ENCODE data around the gene SUGCT. TPM values are rescaled to one million over a fixed set of nuclear protein-coding genes. Genes with fewer than 3 reads are reported as not detected.

Gene SUGCT
- total RNA-seq, 1 donor: 9.9 TPM

DNA sequence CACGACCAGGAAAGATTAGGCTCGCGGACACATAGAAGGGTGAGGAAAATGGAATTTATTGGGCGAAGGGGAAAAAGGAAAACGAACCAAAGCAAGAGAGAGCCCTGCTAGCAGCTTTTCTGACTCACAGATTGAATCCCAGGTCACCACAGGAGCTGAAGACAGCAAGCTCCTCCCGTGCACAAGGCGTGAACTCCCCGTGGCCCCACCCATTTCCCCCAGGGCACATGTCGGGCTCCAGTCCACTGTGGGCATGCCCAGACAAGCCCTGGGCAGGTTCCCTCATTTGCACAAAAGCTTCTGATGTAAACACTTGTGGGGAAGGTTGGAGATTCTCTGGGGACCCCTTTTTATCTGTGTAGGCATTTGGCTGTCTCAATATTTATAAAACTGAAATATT is 582.4 kb downstream of the SUGCT start:
- DNase-seq (ENCODE audit: low read depth): peak; percentile 89
- H3K4me3 ChIP-seq (ENCODE audit: low read depth, low read length): peak overlapping the region; percentile 38
- TF ChIP-seq, protein P1, sequence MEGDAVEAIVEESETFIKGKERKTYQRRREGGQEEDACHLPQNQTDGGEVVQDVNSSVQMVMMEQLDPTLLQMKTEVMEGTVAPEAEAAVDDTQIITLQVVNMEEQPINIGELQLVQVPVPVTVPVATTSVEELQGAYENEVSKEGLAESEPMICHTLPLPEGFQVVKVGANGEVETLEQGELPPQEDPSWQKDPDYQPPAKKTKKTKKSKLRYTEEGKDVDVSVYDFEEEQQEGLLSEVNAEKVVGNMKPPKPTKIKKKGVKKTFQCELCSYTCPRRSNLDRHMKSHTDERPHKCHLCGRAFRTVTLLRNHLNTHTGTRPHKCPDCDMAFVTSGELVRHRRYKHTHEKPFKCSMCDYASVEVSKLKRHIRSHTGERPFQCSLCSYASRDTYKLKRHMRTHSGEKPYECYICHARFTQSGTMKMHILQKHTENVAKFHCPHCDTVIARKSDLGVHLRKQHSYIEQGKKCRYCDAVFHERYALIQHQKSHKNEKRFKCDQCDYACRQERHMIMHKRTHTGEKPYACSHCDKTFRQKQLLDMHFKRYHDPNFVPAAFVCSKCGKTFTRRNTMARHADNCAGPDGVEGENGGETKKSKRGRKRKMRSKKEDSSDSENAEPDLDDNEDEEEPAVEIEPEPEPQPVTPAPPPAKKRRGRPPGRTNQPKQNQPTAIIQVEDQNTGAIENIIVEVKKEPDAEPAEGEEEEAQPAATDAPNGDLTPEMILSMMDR (IDR thresholded peaks at IDR 0.05; ENCODE audit: insufficient read depth, low read depth, low read length): no peak

DNA sequence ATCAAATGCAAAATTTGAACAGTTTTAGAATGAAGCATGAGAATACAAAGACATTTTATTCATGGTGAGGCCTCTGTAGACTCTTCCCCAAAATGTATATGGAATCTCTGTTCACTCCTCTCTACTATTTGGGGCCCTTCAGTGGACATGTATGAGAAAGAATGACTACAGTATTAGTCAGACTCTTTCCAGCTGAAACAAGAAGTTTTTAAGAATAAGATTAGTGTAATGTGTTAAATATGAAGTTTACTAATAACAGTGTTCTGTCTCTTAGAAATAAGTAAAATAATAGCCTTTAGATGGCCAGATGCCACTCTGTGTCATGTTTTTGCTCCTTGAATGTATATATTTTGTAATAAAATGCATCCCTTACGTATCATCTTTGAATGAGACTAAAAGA is 585.6 kb downstream of the SUGCT start:
- no peak overlapping the region for H3K4me3 ChIP-seq (ENCODE audit: low read depth, low read length)
- TF ChIP-seq, protein P1 (IDR thresholded peaks at IDR 0.05; ENCODE audit: insufficient read depth, low read depth, low read length): no peak
- no peak for DNase-seq (ENCODE audit: low read depth)

DNA sequence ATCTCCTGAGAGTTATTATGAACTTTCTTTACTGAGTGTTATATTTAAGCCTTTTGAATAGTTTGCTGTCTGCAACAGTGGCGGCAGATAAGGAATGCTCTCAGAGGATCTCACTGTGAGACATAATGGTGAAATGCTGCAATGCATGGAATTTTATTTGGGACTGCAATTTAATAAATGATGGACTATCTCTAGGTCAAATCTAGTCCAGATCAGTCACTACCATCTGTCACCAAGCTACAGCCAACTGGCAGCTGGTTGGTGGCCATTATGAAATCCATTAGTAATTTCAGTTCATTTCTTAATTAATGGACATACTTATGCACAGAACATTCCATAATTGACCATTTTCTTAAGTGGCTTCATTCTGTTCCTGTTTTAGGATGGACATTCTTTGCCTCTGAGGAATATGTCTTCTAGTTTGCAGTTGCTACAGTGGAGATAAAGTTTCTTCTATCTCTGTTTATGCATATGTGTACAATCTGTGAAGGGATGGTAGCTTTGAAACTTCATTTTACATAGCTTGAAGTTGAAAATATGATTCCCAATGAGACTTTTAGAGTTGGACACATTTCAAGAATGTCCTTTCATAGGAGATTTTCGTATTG is 586.6 kb downstream of the SUGCT start:
- TF ChIP-seq, protein P1 (IDR thresholded peaks at IDR 0.05; ENCODE audit: insufficient read depth, low read depth, low read length): no peak
- DNase-seq (ENCODE audit: low read depth): no peak
- no peak overlapping the region for H3K4me3 ChIP-seq (ENCODE audit: low read depth, low read length)

DNA sequence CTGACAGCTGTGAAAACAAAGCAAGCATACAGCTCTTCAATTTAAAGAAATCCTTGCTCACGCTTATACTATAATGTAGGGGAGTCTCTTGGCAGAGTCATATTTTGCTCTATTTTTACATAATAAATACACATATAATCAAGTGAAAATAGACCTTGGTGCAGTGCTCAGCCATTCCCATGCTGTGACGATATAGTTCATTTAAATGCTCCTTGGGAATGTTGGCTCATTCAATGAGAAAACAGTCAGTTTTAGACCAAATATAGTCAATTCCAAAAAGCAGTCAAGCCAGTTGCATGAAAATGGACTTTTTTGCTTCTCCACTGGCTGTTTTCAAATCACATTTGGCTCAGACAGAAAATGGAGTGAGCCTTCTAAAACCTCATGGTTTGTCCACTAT is 587.4 kb downstream of the SUGCT start:
- TF ChIP-seq, protein P1 (IDR thresholded peaks at IDR 0.05; ENCODE audit: insufficient read depth, low read depth, low read length): no peak
- no peak overlapping the region for H3K4me3 ChIP-seq (ENCODE audit: low read depth, low read length)
- DNase-seq (ENCODE audit: low read depth): no peak

DNA sequence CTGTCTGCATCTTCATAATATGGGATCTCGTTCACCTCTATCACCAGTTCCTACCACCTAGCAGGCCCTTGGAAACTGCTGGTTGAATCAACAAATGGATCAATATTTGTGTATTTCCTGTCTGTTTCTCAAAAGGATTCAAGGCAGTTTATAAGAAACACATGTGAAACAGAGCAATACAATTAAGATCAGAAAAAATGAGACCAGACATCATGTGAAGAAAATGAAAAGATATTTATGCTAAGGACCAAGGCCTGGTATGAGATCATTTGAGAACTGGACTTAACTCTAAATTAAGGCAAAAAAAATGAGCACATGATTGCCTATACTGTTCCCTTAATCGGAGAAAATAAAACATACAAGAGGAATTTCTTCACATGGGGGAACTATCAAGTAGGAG is 589.0 kb downstream of the SUGCT start:
- TF ChIP-seq, protein P1 (IDR thresholded peaks at IDR 0.05; ENCODE audit: insufficient read depth, low read depth, low read length): no peak
- no peak overlapping the region for H3K4me3 ChIP-seq (ENCODE audit: low read depth, low read length)
- DNase-seq (ENCODE audit: low read depth): no peak

DNA sequence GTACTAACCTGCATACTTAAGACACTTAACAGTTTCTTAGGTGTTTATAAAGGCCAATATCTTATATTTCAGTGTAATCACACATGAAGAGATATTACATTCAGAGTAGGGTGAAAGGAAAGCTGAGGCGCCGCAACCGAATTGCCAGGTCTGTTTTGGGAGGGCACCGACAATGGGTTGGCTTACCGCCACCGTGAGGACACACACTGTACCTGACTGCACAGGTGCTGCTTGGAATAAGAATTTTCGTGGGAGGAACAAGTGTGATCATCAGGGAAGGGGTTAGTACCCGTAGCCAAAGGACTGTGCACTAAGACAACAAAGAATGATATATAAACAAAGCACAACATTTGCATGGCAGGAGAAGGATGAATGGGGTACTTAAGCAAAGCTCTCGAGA is 591.8 kb downstream of the SUGCT start:
- DNase-seq (ENCODE audit: low read depth): no peak
- H3K4me3 ChIP-seq (ENCODE audit: low read depth, low read length): no peak overlapping the region
- TF ChIP-seq, protein P1 (IDR thresholded peaks at IDR 0.05; ENCODE audit: insufficient read depth, low read depth, low read length): no peak

DNA sequence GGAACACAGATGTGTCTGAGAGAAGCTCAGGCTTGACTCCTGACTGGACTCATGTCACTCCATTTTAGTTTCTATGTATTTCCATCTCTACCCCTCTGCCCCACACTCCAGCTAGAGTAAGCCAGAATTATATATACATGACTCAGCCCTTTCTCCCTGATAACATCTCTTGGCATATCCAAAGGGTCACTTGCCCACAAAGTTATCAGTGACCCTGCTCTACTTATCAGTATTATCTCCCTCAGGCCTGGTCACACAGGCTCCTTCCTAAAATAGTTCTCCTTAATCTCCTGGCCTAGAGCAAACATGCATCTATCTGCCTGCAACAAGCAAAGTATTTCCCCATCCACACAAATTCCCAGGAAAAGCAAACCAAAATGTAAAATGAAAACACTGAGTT is 598.3 kb downstream of the SUGCT start:
- TF ChIP-seq, protein P1 (IDR thresholded peaks at IDR 0.05; ENCODE audit: insufficient read depth, low read depth, low read length): no peak
- peak; percentile 45 for DNase-seq (ENCODE audit: low read depth)
- H3K4me3 ChIP-seq (ENCODE audit: low read depth, low read length): no peak overlapping the region
